CD4-positive, alpha-beta memory T cell (primary cell): Measurements from ENCODE around the gene KIF9. TPM values are rescaled to one million over a fixed set of nuclear protein-coding genes. Genes with fewer than 3 reads are reported as not detected.

ENCODE experiments used
- CTCF ChIA-PET: fragments of 350-600 bp; sonication (Branson Sonifier 250); formaldehyde crosslinking; loops from one replicate; lab custom pipeline; 2021; ENCODE audit warnings: inconsistent platforms; ENCODE audit not compliant: partially characterized antibody; lab: Charles Lee
- POLR2A ChIA-PET: fragments of 350-600 bp; sonication (Branson Sonifier 250); formaldehyde crosslinking; loops from one replicate; lab custom pipeline; 2021; ENCODE audit not compliant: partially characterized antibody; lab: Charles Lee
- DNase-seq, 5 donors: peaks; one replicate each; pipeline versions ENCODE4 v3.0.0 to v3.0.0-alpha.2; 2020 to 2022; ENCODE audit warnings: mixed read lengths in 1 of 5
- H3K27ac ChIP-seq: one replicate; pipeline ENCODE4 v1.7.0; 2013; ENCODE audit warnings: low read depth, low read length
- H3K27me3 ChIP-seq: 2 replicates; pipeline ENCODE4 v1.7.0; 2013; ENCODE audit warnings: mild to moderate bottlenecking, low read length, moderate library complexity; ENCODE audit not compliant: insufficient read depth
- H3K36me3 ChIP-seq: 2 replicates; pipeline ENCODE4 v1.7.0; 2013; ENCODE audit warnings: mild to moderate bottlenecking, low read length, moderate library complexity; ENCODE audit not compliant: insufficient read depth
- H3K4me1 ChIP-seq: 2 replicates; pipeline ENCODE4 v1.7.0; 2013; ENCODE audit warnings: mild to moderate bottlenecking, low read length, moderate library complexity; ENCODE audit not compliant: insufficient read depth
- H3K4me3 ChIP-seq, 2 donors: one replicate each; pipeline ENCODE4 v1.7.0; 2013; ENCODE audit warnings: low read length in 2 of 2, mild to moderate bottlenecking in 1 of 2
- H3K9me3 ChIP-seq, 2 donors: one replicate each; pipeline ENCODE4 v1.7.0; 2013; ENCODE audit warnings: low read length in 2 of 2, control low read depth in 1 of 2; ENCODE audit not compliant: control insufficient read depth in 1 of 2
- H3K27ac Mint-ChIP-seq, 7 donors: one replicate each; pipeline ENCODE4 v1.8.0; 2020 to 2021; ENCODE audit warnings: mixed read lengths in 7 of 7, mild to moderate bottlenecking in 6 of 7, inconsistent platforms in 3 of 7, moderate library complexity in 3 of 7
- H3K27me3 Mint-ChIP-seq, 2 donors: one replicate each; pipeline ENCODE4 v1.8.0; 2020 to 2021; ENCODE audit warnings: mixed read lengths in 2 of 2
- H3K36me3 Mint-ChIP-seq, 2 donors: one replicate each; pipeline ENCODE4 v1.8.0; 2020 to 2021; ENCODE audit warnings: mixed read lengths in 2 of 2, inconsistent platforms in 1 of 2, mild to moderate bottlenecking in 1 of 2
- H3K4me1 Mint-ChIP-seq, 4 donors: one replicate each; pipeline ENCODE4 v1.8.0; 2020 to 2021; ENCODE audit warnings: mixed read lengths in 4 of 4, mild to moderate bottlenecking in 1 of 4
- H3K4me3 Mint-ChIP-seq, 8 donors: one replicate each; pipeline ENCODE4 v1.8.0; 2020 to 2021; ENCODE audit warnings: mixed read lengths in 8 of 8, mild to moderate bottlenecking in 7 of 8, moderate library complexity in 6 of 8, inconsistent platforms in 3 of 8
- H3K9me3 Mint-ChIP-seq, 8 donors: one replicate each; pipeline ENCODE4 v1.8.0; 2020 to 2021; ENCODE audit warnings: mixed read lengths in 8 of 8, mild to moderate bottlenecking in 5 of 8, inconsistent platforms in 3 of 8, moderate library complexity in 1 of 8
- intact Hi-C: fragments of 100-400 bp; cut with micrococcal nuclease; formaldehyde crosslinking; loops from one replicate; pipeline ENCODE4 v1.15.1; 2023
- polyA plus RNA-seq, 2 donors: library from polyadenylated mRNA; unstranded; fragments of 300-500 nt; fragmentation: Illumina TruSeq; gene quantifications; one replicate each; pipeline ENCODE4 v1.2.3, GENCODE V29; 2021
- total RNA-seq, 2 experiments: library from RNA; stranded (reverse); gene quantifications; one replicate each; pipeline ENCODE4 v1.2.3, GENCODE V29; 2021

The KIF9 gene
- total and polyA plus RNA-seq, 4 experiments from 2014 or later = 2.3 to 4.4 (median 3.5) TPM

- H3K27ac Mint-ChIP-seq = peak overlapping the region; percentile 98 to 100 (median 100)
- peaks cover 19 to 54% (median 39%) of the 10 kb centered on the region in 4 donors for H3K4me1 Mint-ChIP-seq
- intact Hi-C loops = loop anchor here (5.0 kb wide), 2 partner anchors 229 to 246 kb away; partner anchors contain the start of gene ELP6
Observed at GRCh38 chr3:47283193-47283537, 566 bp upstream of the KIF9 start.

GRCh38 chr3:47280519-47280918 lies 2.1 kb downstream of the KIF9 start:
- Histone ChIP-seq H3K4me1 (peaks cover 30% of the 10 kb centered on the region), H3K36me3 (no peaks in the 10 kb centered on the region), H3K27ac (no peak overlapping the region), H3K4me3 (no peak overlapping the region), H3K27me3 (no peaks in the 10 kb centered on the region), H3K9me3 (no peaks in the 10 kb centered on the region)
- POLR2A ChIA-PET = interaction anchor here (0.6 kb wide), 1 partner anchor 117 kb away, joined by 3 read pairs; the partner anchor contains the start of gene SETD2
- intact Hi-C loops = loop anchor here (5.0 kb wide), 2 partner anchors 232 to 243 kb away; partner anchors contain the start of gene ELP6
- no peak overlapping the region for H3K4me3 Mint-ChIP-seq
- peaks cover 0 to 4% (median 0%) of the 10 kb centered on the region in 8 donors for H3K9me3 Mint-ChIP-seq
- peaks cover 13 to 41% (median 26%) of the 10 kb centered on the region in 4 donors for H3K4me1 Mint-ChIP-seq
- DNase-seq = no peak
- H3K36me3 Mint-ChIP-seq = peaks cover 0 to 21% of the 10 kb centered on the region in 2 donors
- CTCF ChIA-PET = no interaction called here
- H3K27me3 Mint-ChIP-seq = no peaks in the 10 kb centered on the region
- peak overlapping the region in 5 of 7 donors; percentile 4 to 98 (median 39) for H3K27ac Mint-ChIP-seq

More at GRCh38 chr3:47283193-47283537, 566 bp upstream of the KIF9 start:
- H3K36me3 Mint-ChIP-seq = peaks cover under 1 to 29% of the 10 kb centered on the region in 2 donors
- Histone ChIP-seq H3K4me1 (peaks cover 40% of the 10 kb centered on the region), H3K27me3 (no peaks in the 10 kb centered on the region), H3K36me3 (peaks cover 1% of the 10 kb centered on the region), H3K4me3 (peak overlapping the region; percentile 94 to 99), H3K9me3 (no peaks in the 10 kb centered on the region), H3K27ac (peak overlapping the region; percentile 95)
- CTCF ChIA-PET = interaction anchor here (0.6 to 2.7 kb wide), 4 partner anchors 8 to 365 kb away, joined by 3 to 7 read pairs (median 5); partner anchors contain the start of gene SETD2
- no peak for DNase-seq
- H3K4me3 Mint-ChIP-seq = peak overlapping the region; percentile 95 to 100 (median 98)
- POLR2A ChIA-PET = interaction anchor here (0.6 to 3.2 kb wide), 8 partner anchors 8 to 296 kb away, joined by 3 to 27 read pairs (median 6); partner anchors contain the start of genes PTPN23 and SETD2
- H3K27me3 Mint-ChIP-seq = no peaks in the 10 kb centered on the region
- peaks cover 0 to 4% (median 0%) of the 10 kb centered on the region in 8 donors for H3K9me3 Mint-ChIP-seq

- H3K36me3 ChIP-seq = no peaks in the 10 kb centered on the region
- H3K36me3 Mint-ChIP-seq = no peaks in the 10 kb centered on the region
- no peaks in the 10 kb centered on the region for H3K9me3 ChIP-seq
- H3K27me3 Mint-ChIP-seq = no peaks in the 10 kb centered on the region
- H3K27ac ChIP-seq = no peak overlapping the region
- peaks cover under 1% of the 10 kb centered on the region for H3K4me1 ChIP-seq
- peaks cover 1 to 5% (median 3%) of the 10 kb centered on the region in 4 donors for H3K4me1 Mint-ChIP-seq
- no peak overlapping the region for H3K27ac Mint-ChIP-seq
- no peaks in the 10 kb centered on the region for H3K27me3 ChIP-seq
- DNase-seq = no peak
- ChIA-PET CTCF (interaction anchor here (0.7 kb wide), 1 partner anchor 515 kb away, joined by 3 read pairs; no protein-coding TSS in a partner anchor), POLR2A (no interaction called here)
- intact Hi-C loops = no loop called here
- H3K4me3 ChIP-seq = no peak overlapping the region
- H3K4me3 Mint-ChIP-seq = no peak overlapping the region
- H3K9me3 Mint-ChIP-seq = no peaks in the 10 kb centered on the region
Observed at GRCh38 chr3:47276558-47276957, 6.0 kb downstream of the KIF9 start.

GRCh38 chr3:47274652-47275051 lies 7.9 kb downstream of the KIF9 start:
- no peak overlapping the region for H3K4me3 ChIP-seq
- Mint-ChIP-seq H3K4me1 (peaks cover 0 to 1% (median 0%) of the 10 kb centered on the region in 4 donors), H3K9me3 (no peaks in the 10 kb centered on the region), H3K27me3 (no peaks in the 10 kb centered on the region), H3K36me3 (no peaks in the 10 kb centered on the region), H3K4me3 (no peak overlapping the region), H3K27ac (peak overlapping the region in 1 of 7 donors; percentile 18)
- no peaks in the 10 kb centered on the region for H3K9me3 ChIP-seq
- no peaks in the 10 kb centered on the region for H3K36me3 ChIP-seq
- ChIA-PET CTCF (interaction anchor here (1.1 kb wide), 1 partner anchor 50 kb away, joined by 3 read pairs; no protein-coding TSS in a partner anchor), POLR2A (no interaction called here)
- H3K27me3 ChIP-seq = no peaks in the 10 kb centered on the region
- H3K4me1 ChIP-seq = no peaks in the 10 kb centered on the region
- no peak for DNase-seq
- H3K27ac ChIP-seq = no peak overlapping the region
- intact Hi-C loops = no loop called here

GRCh38 chr3:47273564-47273963 lies 9.0 kb downstream of the KIF9 start:
- H3K36me3 Mint-ChIP-seq = no peaks in the 10 kb centered on the region
- no peak for DNase-seq
- no peak overlapping the region for H3K4me3 ChIP-seq
- no peaks in the 10 kb centered on the region for H3K9me3 ChIP-seq
- no peaks in the 10 kb centered on the region for H3K36me3 ChIP-seq
- H3K9me3 Mint-ChIP-seq = no peaks in the 10 kb centered on the region
- H3K27ac Mint-ChIP-seq = no peak overlapping the region
- ChIA-PET POLR2A (no interaction called here), CTCF (interaction anchor here (0.7 to 1.1 kb wide), 2 partner anchors 51 to 407 kb away, joined by 3 read pairs; no protein-coding TSS in a partner anchor)
- peaks cover 0 to 1% (median 0%) of the 10 kb centered on the region in 4 donors for H3K4me1 Mint-ChIP-seq
- H3K27ac ChIP-seq = no peak overlapping the region
- intact Hi-C loops = no loop called here
- H3K4me1 ChIP-seq = no peaks in the 10 kb centered on the region
- H3K4me3 Mint-ChIP-seq = no peak overlapping the region
- H3K27me3 ChIP-seq = no peaks in the 10 kb centered on the region
- no peaks in the 10 kb centered on the region for H3K27me3 Mint-ChIP-seq

GRCh38 chr3:47270526-47270925 lies 12.1 kb downstream of the KIF9 start:
- Histone ChIP-seq H3K36me3 (no peaks in the 10 kb centered on the region), H3K27ac (no peak overlapping the region), H3K4me1 (peaks cover 6% of the 10 kb centered on the region), H3K9me3 (no peaks in the 10 kb centered on the region), H3K27me3 (no peaks in the 10 kb centered on the region), H3K4me3 (no peak overlapping the region)
- no peak for DNase-seq
- Mint-ChIP-seq H3K4me3 (no peak overlapping the region), H3K27me3 (no peaks in the 10 kb centered on the region), H3K36me3 (no peaks in the 10 kb centered on the region), H3K27ac (no peak overlapping the region), H3K9me3 (no peaks in the 10 kb centered on the region), H3K4me1 (peaks cover 0 to 8% (median 4%) of the 10 kb centered on the region in 4 donors)
- POLR2A ChIA-PET = no interaction called here
- CTCF ChIA-PET = interaction anchor here (1.4 kb wide), 1 partner anchor 34 kb away, joined by 3 read pairs; no protein-coding TSS in a partner anchor
- intact Hi-C loops = no loop called here

- H3K36me3 Mint-ChIP-seq = no peaks in the 10 kb centered on the region
- H3K36me3 ChIP-seq = no peaks in the 10 kb centered on the region
- H3K27me3 Mint-ChIP-seq = no peaks in the 10 kb centered on the region
- intact Hi-C loops = no loop called here
- H3K27ac ChIP-seq = no peak overlapping the region
- no peak for DNase-seq
- no peak overlapping the region for H3K4me3 ChIP-seq
- CTCF ChIA-PET = interaction anchor here (0.7 kb wide), 1 partner anchor 16 kb away, joined by 3 read pairs; the partner anchor contains the start of gene KLHL18
- no peaks in the 10 kb centered on the region for H3K9me3 ChIP-seq
- POLR2A ChIA-PET = interaction anchor here (1.0 kb wide), 1 partner anchor 103 kb away, joined by 5 read pairs; the partner anchor contains the start of gene SETD2
- H3K27me3 ChIP-seq = no peaks in the 10 kb centered on the region
- H3K4me1 ChIP-seq = peaks cover 6% of the 10 kb centered on the region
- no peak overlapping the region for H3K4me3 Mint-ChIP-seq
- H3K4me1 Mint-ChIP-seq = peaks cover 0 to 6% (median 4%) of the 10 kb centered on the region in 4 donors
- no peaks in the 10 kb centered on the region for H3K9me3 Mint-ChIP-seq
- H3K27ac Mint-ChIP-seq = no peak overlapping the region
Observed at GRCh38 chr3:47267490-47267824, 15.1 kb downstream of the KIF9 start.
